BE2C (cell line): Measurements from ENCODE around the gene GIGYF2.

Source experiments
- DNase-seq: peaks from one replicate; pipeline ENCODE4 v3.0.0-alpha.2; 2020
- H3K27me3 ChIP-seq: fragments of 250-450 bp; sonication (Bioruptor Pico); 2 replicates; pipeline ENCODE4 v1.5.1; 2020; ENCODE audit warnings: mild to moderate bottlenecking
- H3K36me3 ChIP-seq: fragments of 250-450 bp; sonication (Bioruptor Pico); 2 replicates; pipeline ENCODE4 v1.5.1; 2020; ENCODE audit warnings: mild to moderate bottlenecking
- H3K4me1 ChIP-seq: fragments of 250-450 bp; sonication (Bioruptor Pico); 2 replicates; pipeline ENCODE4 v1.5.1; 2020
- H3K4me3 ChIP-seq: 2 replicates; pipeline ENCODE4 v1.5.1; 2011; ENCODE audit warnings: low read depth, low read length
- H3K9me3 ChIP-seq: fragments of 250-450 bp; sonication (Bioruptor Pico); 2 replicates; pipeline ENCODE4 v1.5.1; 2020
- CTCF ChIP-seq: IDR thresholded peaks from 2 replicates; pipeline ENCODE4 v1.5.1; 2012; ENCODE audit warnings: mild to moderate bottlenecking, low read depth, low read length

The GIGYF2 gene

GRCh38 chr2:232731470-232731869, 34.3 kb downstream of the GIGYF2 start:
- peaks cover 32% of the 10 kb centered on the region for H3K36me3 ChIP-seq
- no peak overlapping the region for H3K4me3 ChIP-seq
- DNase-seq, result no peak
- no peaks in the 10 kb centered on the region for H3K4me1 ChIP-seq
- H3K27me3 ChIP-seq, result no peaks in the 10 kb centered on the region
- no peak for TF ChIP-seq CTCF
- H3K9me3 ChIP-seq, result no peaks in the 10 kb centered on the region

- no peaks in the 10 kb centered on the region; the same call in 1 of the 2 replicates for H3K9me3 ChIP-seq
- H3K27me3 ChIP-seq, result no peaks in the 10 kb centered on the region
- no peak for DNase-seq
- H3K4me3 ChIP-seq, result no peak overlapping the region
- H3K36me3 ChIP-seq, result peaks cover 10% of the 10 kb centered on the region
- TF ChIP-seq CTCF, result no peak
- H3K4me1 ChIP-seq, result no peaks in the 10 kb centered on the region
Observed at GRCh38 chr2:232741294-232741693, 44.2 kb downstream of the GIGYF2 start.

GRCh38 chr2:232741972-232742371, 44.8 kb downstream of the GIGYF2 start:
- H3K36me3 ChIP-seq, result peaks cover 7% of the 10 kb centered on the region
- H3K4me3 ChIP-seq, result no peak overlapping the region
- H3K9me3 ChIP-seq, result no peaks in the 10 kb centered on the region; the same call in 1 of the 2 replicates
- no peaks in the 10 kb centered on the region for H3K4me1 ChIP-seq
- no peaks in the 10 kb centered on the region for H3K27me3 ChIP-seq
- no peak for TF ChIP-seq CTCF
- DNase-seq, result no peak

- no peak for DNase-seq
- Histone ChIP-seq H3K36me3 (peaks cover 24% of the 10 kb centered on the region), H3K9me3 (no peaks in the 10 kb centered on the region), H3K27me3 (no peaks in the 10 kb centered on the region), H3K4me1 (no peaks in the 10 kb centered on the region), H3K4me3 (no peak overlapping the region)
- no peak for TF ChIP-seq CTCF
Observed at GRCh38 chr2:232744963-232745362, 47.8 kb downstream of the GIGYF2 start.

- H3K27me3 ChIP-seq, result no peaks in the 10 kb centered on the region
- no peaks in the 10 kb centered on the region for H3K9me3 ChIP-seq
- TF ChIP-seq CTCF, result no peak
- H3K36me3 ChIP-seq, result peaks cover 33% of the 10 kb centered on the region
- H3K4me1 ChIP-seq, result no peaks in the 10 kb centered on the region
- H3K4me3 ChIP-seq, result no peak overlapping the region
- no peak for DNase-seq
Observed at GRCh38 chr2:232748038-232748437, 50.9 kb downstream of the GIGYF2 start.

- no peaks in the 10 kb centered on the region for H3K9me3 ChIP-seq
- no peak for TF ChIP-seq CTCF
- peaks cover 35% of the 10 kb centered on the region for H3K36me3 ChIP-seq
- no peak for DNase-seq
- H3K27me3 ChIP-seq, result no peaks in the 10 kb centered on the region
- no peaks in the 10 kb centered on the region for H3K4me1 ChIP-seq
- H3K4me3 ChIP-seq, result no peak overlapping the region
Observed at GRCh38 chr2:232749331-232749730, 52.2 kb downstream of the GIGYF2 start.
